Measurements from ENCODE around the gene MAST1.
"Not testable (repeated sequence)": the region's sequence is repeated elsewhere in the genome, so short reads cannot be mapped to it uniquely, and the experiment has no call there.

The MAST1 gene

GRCh38 chr19:12896460-12896859 is 58.1 kb downstream of the MAST1 start:
- no peak for DNase-seq (ENCODE audit: low spot score)

DNA sequence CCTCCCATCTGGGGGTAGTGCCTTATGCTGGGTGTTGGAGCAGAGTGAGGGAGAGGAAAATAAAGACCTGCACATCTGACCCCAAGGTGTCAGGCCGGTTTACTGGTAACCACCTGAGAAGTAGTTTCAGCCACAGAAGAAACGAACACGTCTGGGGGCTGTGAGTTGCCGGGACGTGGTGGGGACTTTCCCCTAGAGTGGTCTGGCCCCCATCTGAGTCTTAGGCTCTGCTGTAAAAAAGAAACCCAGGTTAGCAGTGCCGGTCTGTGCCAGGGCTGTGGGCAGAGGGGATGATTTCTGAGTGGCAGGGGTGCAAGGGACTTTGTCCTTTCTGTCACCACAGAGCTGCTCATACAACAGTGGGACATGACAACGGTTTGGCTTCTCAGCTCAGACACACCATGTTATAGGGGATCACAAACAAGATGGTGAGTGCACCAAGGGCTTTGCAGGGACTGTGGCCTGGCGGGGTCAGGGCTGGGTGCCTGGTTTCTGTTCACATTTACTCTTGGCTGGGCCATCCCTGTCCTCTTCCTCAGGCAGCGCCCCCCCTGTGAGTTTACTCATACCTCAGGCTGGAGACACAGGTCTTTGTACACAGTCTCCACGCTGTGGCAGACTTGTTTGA is 61.7 kb downstream of the MAST1 start:
- DNase-seq (ENCODE audit: low spot score), result no peak

DNA sequence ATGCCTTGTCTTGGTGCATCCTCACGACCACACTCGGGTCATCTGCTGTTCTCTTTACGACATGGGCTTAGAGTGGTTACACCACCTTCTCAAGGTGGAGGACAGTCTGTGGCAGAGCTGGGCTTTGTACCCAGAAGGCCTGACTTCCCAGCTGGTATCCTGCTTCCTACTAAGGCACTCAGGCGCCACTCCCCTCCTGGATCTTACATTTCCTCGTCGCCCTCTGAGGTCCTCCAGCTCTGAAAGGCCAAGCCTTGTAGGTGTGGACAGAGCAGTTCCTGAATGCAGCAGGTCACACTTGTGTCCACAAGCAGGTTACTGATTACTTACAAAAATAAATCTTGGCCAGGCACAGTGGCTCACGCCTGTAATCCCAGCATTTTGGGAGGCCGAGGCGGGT is 68.9 kb downstream of the MAST1 start:
- DNase-seq (ENCODE audit: low spot score), result no peak

DNA sequence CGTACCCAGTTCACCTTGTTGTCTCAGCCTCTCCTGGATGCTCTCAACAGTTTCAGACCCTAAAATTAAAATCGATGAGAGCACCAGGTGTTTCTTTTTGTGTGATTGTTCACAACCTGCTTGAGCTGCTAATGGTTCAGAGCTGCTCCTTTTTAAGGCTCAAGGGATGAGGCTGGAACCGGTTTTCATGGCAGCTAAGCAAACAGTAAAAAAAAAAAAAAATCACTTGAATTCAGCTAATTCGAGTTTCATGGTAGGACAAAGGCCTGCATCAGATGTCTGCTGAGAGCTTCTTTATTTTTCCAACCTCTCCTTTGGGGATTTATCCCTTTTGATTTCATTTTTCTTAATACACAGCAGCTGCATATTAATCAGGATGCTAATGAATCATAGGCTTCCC is 74.3 kb downstream of the MAST1 start:
- no peak for DNase-seq (ENCODE audit: low spot score)

GRCh38 chr19:12913011-12913561 is 74.8 kb downstream of the MAST1 start:
- DNase-seq (ENCODE audit: low spot score), result no peak

DNA sequence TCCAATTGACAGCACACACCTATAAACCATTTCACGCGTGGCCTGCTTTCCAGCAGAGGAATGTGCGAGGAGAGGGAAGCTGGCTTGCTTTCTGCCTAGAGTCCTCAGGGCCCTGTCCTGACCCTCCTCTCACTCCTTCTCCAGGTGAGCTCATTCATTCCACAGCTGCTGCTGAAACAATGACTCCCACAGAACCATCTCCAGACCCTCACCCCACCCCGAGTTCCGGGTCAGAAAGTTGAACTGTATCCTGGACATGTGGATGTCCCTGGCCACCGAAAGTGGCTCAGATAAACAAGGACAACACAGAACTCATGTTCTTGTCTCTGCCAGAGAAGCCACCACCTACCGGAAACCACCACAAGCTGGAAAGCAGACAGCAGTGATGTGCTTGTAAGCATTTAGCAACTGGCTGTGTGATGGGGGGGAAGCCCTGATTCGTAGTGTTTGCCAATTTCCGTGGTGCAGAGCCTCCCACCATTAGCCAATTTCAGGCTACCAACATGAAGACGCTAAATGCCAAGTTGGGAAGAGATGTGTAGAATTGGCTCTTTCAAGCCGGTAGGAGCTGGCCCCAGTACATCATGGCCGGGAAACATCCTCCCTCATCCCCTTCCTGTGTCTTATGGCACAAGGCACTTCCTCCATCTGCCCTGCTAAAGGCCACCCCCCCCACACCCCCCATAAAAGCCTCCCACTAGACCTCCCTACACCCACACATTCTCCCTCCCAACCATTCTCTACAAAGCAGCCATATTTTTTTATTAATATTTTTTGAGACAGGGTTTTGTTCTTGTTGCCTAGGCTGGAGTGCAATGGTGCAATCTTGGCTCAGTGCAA is 75.8 kb downstream of the MAST1 start:
- DNase-seq (ENCODE audit: low spot score), result no peak

GRCh38 chr19:12915860-12916259 is 77.5 kb downstream of the MAST1 start:
- not testable (repeated sequence) for DNase-seq (ENCODE audit: low spot score)

DNA sequence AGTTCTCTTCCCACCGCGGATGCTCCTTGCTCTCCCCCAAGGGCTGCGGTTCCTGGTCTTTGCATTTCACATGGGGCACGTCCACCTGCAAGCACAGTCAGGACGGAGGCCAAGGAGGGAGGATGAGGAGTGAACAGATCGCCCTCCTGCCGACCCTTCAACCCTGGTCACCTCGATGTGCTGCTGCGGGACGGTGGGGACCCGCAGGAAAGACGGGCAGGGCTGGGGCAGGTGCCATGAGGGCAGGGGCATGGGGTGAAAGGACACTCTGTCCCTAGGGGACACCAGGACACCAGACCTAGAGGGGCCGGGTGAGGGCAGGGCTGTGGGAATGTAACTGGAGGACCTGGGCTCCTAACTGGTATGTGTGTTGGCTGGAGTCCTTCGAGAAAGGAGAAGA is 79.9 kb downstream of the MAST1 start:
- DNase-seq (ENCODE audit: low spot score), result no peak

- DNase-seq (ENCODE audit: low spot score), result no peak
These were observed 82.7 kb downstream of the MAST1 start for GRCh38 chr19:12921047-12921446.

DNA sequence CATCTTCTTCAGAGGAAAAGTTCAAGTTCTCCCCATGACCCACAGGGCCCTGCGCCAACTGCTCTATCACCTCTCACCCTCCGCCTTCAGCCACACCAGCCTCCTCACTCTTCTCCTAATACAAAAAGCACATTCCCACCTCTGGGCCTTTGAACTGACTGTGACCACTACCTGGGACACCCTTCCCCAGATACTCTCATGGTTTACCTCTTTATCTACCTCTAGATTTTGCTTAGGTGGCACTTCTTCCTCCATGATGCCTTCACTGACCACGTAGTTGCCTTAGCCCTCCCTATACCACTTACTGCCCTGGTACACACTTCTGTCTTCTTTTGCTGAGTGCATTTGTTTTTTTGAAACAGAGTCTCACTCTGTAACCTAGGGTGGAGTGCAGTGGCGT is 84.6 kb downstream of the MAST1 start:
- no peak for DNase-seq (ENCODE audit: low spot score)
